ENCODE results near the gene TESK2.
"Not testable (repeated sequence)": the region's sequence is repeated elsewhere in the genome, so short reads cannot be mapped to it uniquely, and the experiment has no call there.

Gene TESK2

DNA sequence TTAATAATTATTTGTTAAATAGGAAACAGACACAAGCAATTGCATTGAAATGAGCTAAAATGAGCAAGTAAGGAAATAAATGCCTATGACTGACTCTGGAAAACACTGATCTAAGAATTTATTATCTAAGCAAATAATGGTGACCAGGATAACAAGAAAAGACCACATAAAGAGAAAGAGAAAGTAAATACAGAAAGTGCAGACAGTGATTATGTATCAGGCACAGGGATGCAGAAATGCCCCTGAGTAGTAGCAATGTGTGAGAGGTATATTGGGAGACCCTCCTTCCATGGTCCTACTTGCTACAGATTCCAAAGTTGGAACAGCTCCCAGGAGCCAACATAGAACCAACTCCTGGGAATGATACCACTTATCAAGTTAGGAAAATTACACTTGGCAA lies 117.4 kb downstream of the TESK2 start:
- DNase-seq = no peak

DNA sequence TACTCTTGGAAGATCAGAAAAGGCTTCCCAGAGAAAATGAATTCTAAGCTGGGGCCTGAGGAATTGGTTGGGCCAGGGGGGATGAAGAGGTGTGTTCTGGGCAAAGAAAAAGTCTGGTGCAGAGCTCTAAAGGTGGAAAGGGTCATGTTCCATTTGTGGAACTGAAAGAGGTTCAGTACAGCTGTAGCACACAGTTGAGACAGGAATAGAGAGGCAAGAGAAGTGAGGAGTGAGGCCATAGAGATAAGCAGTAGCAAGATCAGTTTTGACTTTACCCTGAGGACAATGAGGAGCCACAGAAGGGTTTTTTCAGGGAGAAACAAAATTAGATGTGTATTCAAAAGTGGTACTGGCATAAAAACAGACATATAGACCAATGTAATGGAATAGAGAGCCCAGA lies 120.4 kb downstream of the TESK2 start:
- DNase-seq = no peak

DNA sequence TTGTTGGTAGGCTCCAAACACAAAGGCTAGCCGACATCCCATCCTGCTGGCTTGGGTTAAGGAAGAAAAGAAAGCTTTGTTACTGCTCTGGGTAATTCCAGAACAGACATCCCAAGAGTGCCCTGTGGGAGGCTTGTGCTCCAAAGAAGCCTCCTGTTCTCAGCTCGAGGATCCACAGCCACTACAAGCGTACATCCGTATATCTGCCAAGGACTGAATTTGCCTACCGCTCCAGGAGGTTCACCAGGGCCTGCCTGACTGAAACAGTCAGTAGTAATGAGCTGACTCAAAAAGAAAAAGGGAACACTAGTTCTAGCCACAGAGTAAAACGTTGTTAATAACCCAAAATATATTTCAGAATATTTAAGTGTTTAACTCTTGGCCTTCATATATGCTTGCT lies 125.9 kb downstream of the TESK2 start:
- no peak for DNase-seq

DNA sequence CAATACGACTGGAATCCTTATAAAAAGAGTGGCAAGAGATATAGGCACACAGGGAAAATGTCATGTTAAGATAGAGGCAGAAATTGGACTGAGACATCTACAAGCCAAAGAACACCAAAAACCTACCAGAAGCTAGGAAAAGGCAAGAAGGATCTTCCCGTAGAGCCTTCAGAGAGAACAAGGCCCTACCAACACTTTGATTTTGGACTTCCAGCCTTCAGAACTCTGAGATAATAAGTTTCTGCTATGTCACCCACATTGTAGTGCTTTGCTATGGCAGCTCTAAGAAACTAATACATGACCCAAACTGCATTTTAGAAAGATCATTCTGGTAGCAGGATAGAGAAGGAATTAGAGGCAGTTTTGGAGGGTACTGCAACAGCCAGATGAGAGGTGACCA lies 126.7 kb downstream of the TESK2 start:
- DNase-seq = no peak

DNA sequence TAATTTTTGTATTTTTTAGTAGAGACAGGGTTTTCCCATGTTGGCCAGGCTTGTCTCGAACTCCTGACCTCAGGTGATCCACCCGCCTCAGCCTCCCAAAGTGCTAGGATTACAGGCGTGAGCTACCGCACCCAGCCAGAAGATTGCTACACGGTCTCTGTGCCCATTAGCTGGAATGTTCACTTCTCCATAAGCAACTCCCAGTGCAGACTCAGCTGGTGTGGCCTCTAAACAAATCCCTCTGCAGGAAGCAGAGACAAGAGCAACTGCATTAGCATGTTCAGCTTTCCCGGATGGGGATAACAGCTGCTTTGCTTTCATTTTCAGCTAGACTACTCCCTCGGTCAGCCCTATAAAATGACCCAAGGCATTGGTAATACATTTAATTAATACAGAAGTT lies 130.0 kb downstream of the TESK2 start:
- not testable (repeated sequence) for DNase-seq

DNA sequence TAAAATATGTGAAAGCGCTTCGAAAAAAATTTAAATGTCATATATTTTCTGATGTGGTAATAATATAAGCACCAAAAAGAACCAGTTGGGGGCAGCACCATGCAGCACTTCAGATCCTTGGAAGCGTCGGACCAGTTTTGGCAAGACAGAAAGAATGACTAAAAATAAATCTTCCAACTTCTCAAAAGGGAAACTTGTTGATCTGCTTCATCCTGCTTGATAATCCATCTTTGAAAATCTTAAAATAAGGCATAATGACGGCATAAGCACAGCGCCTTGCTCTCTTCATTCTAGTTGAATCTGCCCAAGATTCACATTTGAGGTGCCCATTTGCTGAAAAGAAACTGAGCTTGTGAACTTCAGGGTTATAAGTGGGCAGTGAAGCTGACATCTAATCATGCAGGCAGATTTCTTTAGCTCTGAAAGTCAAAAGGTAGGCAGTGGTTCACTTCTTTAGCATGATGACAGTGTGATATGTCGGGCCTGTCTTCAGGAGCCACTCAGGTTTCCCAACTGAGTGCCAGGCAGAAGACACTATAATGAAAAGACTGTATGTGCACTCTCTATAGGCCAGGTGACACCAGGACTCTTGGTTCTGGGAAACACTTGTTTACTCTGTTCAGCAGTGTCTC lies 131.0 kb downstream of the TESK2 start:
- peak; percentile 59 to 62 for DNase-seq

DNA sequence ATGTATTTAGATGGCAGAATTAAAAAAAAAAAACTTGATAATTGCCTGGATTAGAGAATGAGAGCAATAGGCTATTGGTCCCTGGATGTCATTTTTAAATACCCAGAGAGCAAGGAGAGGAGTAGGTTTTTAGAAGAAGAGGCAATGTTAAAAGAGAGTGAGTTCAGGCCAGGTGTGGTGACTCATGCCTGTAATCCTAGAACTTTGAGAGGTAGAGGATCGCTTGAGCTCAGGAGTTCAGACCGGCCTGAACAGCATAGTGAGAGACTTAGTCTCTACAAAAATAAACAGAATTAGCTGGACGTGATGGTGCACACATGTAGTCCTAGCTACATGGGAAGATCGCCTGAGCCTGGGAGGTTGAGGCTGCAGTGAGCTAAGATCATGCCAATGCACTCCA lies 134.8 kb downstream of the TESK2 start:
- DNase-seq = no peak

DNA sequence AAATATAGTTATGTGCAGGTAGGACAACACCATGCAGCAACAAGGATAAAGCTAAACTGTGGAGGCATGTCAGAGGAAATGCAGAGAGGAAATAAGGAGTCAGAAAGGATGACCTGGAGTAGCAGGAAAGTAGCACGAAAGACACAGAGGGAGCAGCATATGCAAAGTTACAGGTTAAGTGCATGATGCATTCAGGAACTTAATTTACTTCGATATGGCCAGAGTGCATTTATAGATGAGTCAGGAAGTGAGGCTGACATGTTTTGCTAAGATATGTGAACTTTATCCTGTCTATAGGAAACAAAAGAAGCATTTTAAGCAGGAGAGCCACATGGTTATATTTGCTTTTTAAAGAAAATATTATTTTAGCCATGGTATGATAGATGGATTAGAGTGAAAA lies 135.3 kb downstream of the TESK2 start:
- DNase-seq = no peak

DNA sequence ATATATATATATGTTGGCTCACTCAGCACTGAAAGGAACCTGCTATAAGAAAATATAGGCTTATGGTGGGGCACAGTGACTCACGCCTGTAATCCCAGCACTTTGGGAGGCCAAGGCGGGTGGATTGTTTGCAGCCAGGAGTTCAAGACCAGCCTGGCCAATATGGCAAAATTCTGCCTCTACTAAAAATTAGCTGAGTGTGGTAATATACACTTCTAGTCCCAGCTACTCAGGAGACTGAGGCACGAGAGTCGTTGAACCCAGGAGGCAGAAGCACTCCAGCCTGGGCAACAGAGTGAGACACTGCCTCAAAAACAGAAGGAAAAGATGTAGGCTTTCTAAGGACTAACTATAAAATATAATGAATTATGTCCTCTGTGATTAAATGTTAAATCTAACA lies 136.1 kb downstream of the TESK2 start:
- no peak for DNase-seq

DNA sequence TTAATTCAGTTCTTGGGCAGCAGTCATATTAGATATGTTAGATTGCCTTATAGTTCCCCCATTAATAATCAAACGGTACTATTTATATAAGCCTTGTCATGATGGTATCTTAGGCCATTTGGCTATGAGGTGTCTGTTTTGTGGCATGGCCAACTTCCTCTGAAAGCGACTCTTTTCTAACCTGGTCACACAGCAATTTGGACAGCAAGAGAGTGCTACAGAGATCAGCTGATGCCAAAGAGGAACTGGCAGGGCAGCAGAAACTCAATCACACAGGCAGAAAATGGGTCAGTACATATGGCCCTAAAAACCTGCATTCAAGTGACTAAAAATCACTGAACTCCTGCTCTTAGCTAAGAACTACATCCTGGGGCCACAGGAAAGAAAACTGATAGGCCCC lies 137.3 kb downstream of the TESK2 start:
- DNase-seq = no peak

DNA sequence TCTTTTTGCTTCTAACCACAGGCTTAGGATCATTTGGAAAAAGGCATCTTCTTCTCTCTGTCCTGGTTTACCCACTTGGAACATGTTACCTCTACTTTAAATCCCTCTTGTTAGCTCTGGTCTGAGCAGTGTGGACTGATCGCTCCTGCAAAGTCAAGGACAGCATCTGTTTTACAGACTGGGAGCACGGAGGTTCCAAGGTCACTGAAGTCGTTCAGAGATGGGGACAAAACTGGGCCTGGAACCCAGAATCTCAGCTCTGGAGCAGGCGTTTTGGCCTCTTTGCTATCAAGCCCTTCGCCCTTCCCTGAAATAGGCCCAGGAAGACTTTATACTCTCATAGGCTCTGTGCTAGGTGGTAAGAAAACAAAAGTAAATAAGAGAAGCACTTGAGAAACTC lies 139.5 kb downstream of the TESK2 start:
- DNase-seq = no peak

DNA sequence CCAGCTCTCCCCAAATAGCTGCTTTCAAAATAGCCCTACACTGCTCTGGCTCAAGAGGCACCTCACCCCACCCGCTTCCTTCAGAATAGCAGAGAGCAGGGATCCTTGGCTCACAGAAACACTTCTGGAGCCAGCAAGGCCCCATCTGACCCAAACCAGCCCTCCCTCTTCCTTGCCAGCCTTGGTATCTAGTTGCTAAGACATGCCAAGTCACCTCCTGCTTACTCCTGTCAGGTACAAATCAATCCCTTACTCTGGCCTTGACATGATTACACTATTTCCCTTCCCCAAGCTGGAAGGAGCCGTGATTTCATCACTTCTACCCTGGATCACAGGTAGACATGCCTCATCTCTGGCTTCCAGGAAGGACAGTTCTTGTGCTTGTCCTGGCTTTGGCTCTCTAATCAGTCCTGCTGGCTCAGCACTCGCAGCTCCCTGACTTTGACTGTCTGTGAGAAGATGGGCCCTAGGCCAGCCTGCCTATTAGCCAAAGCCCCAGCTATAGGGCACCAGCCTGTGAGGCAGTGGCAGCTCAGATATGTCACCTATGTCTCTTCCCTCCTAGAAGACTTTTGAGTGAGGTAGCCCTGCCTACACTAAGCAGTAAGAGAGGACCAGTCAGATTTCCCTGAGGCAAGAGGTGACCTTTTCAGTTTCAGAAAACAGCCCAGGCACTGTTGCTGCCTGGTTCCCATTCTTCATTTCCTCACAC lies 141.8 kb downstream of the TESK2 start:
- no peak for DNase-seq

DNA sequence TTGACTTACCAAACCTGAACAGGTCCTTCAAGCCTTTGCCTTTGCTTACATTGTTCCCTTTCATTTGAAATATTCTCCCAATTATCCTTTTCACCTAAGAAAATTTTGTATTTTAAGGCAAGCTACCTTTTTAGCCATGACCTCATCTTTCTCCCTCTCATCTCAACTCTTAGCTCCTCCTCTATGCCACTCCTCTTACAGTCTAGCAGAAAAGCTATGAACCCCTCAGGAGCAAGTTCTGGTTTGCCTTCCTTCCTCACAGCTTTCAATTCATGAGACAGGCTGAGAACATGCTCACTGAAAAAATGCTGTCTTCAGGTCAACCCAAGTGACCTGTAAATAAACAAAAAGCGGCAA lies 142.4 kb downstream of the TESK2 start:
- no peak for DNase-seq

DNA sequence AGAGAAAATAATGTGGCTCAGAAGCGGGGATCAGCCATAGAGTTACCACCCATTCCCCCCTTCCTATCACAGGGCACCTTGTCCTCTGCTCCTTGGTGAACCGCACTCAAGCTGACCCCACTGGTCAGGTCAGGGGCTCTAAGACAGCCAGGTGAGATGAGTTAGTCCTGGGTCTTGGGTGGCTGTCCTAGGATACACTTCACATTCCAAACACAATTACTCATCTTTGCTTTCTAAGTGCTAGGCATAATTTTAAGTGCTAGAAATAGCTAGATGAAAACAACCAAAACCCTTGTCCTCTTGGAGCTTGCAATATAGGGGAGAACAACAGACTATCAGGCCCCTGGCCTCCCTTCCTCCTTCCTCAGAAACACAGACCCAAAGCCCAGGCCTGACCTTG lies 142.9 kb downstream of the TESK2 start:
- no peak for DNase-seq

DNA sequence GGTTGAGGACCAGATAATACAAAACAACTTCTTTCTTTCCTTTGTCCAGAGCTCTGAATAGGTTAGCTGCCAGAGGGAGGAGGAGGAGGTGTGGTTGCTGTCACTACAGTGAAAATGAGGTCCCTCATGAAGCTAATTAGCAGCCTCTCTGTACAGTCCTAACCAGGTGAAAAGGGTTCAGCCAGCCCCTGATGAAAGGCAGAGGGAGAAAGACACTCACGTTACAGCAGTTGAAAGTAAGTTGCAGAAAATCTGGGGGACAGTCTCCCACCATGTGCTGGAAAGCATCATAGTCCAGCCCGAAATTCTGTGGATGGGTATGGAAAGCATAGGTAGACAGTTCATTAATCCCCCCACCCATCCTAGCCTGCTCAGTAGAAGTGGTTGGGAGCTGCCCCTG lies 144.5 kb downstream of the TESK2 start:
- no peak for DNase-seq

DNA sequence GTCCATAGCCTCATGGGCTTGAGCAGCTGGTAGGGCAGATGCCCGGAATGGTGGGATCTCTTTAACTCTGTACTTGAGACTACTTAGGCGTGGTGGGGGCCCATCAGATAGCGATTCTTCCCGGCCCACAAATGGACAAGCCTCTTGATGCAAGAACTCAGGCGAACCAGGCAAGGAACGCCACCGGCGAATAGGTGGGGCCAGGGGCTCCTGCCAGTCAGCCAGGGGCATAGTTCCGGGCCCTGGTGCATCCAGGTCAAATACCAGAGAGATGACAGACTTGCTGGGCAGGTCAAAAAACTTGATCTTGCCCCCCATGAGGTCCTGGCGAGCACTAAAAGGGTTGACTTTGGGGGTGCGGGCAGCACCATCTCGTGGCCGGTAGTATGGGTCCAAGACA lies 145.9 kb downstream of the TESK2 start:
- DNase-seq = no peak

DNA sequence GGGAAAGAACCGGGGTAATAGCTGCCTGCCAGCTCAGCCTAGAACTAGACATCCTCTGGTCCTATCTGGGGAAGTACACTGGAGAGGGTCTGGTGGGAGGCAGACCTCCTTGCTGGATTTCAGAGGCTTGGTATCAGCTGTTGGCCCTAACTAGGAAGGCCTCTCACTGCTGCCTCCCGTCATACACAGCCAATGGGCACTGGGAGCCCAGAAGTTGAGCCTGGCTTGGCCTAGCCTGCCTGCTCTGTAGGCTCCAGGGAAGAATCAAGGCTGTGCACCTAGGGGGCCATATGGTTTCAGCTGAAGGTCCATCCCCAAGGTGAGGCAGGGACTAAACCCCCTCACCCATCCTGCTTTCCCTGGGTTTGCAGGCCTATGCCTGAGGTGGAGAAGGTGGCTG lies 146.5 kb downstream of the TESK2 start:
- no peak for DNase-seq

DNA sequence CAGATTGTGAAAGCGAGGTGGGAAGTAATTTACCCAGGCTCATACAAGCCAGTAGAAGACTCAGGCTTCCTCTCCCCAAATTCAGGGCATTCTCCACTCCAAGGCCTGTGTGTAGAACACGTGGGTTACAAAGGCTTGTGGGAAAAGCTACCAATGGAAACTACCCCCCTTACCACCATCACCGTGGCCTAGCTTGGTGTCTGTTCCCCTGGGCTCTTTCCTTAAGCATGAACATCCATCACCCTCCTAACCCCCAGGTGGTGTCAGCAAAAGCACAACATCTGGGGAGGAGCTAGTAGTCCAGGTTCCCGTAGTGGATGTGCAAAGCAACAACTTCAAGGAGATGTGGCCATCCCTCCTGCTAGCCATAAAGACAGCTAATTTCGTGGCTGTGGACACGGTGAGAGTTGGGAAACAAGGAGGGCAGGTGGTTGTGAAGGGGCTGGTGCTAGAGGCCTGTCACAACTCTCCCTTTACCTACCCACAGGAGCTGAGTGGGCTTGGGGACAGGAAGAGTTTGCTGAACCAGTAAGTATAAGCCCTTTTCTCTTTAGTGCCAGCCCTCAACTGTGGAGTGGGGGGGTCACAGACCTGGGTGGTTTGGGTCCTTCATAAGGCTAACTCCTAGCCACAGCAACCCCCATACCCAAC lies 150.0 kb downstream of the TESK2 start:
- DNase-seq = peak in 1 of 2 donors; percentile 27

DNA sequence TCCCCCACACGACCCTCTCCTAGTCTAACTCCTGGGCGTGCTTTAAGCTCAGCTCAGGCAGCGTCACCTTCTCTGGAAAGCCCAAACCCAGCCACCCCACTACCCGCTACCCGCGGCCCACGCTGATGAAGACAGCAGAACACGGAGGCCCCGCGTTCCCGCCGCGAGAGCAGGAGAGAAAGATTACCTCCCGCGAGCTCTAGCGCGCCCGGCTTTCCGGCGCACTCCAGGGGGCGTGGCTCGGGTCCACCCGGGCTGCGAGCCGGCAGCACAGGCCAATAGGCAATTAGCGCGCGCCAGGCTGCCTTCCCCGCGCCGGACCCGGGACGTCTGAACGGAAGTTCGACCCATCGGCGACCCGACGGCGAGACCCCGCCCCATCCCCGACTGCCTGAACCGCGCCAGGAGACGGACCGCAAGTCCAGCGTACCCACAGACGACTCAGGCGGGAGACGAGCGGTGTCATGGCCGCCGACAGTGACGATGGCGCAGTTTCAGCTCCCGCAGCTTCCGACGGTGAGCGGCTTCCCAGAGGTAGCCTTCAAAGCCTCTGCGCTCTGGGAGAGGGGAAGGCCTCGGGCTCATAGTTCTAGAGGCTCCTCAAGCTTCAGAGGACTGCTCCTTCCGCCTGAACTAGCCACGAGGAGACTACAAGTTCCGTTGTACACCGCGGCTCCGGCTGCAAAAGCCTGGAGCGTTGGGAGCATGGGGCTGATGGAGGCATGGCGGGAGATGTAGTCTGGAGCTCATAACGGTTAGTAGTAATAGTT lies 151.0 kb downstream of the TESK2 start, which contains the start of the genes MUTYH and TOE1:
Gene MUTYH (minus strand): TSS at position 652 of the 770 bp plus-strand sequence. CDS start 5,935 bp downstream, outside the sequence.
Gene TOE1 (plus strand): TSS at position 382 of the 770 bp plus-strand sequence. CDS start 83 bp downstream, at position 465.
- DNase-seq = peak; percentile 89 to 92

DNA sequence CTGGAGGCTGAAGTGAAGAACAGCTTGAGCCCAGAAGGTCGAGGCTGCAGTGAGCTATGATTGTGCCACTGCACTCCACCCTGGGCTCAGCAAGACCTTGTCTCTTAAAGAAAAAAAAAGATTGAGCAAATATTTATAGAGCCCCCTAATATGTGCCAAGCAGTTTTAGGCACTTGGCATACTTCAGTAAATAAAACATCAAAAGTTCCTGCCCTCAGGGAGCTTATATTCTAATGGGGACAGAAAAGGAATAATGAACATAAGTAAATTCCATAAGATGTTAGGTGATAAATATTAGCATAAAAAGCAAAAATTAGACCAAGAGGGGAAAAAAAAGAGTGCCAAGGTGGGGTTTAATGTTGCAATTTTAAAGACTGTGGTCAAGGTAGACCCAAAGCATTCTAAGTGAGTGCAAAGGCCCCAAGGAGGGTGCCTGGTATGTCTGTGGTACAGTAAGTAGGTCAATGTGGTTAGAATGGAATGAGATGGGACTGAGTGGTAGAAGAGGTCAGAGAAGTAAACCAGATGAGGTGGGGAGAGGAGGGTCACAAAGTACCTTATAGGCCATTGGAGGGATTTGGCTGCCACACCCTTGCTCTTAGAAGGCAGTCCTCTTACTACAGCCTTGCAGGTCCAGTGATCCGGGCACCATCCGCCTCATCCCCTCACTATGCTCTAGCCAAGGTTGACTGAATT lies 153.2 kb downstream of the TESK2 start:
- no peak for DNase-seq

DNA sequence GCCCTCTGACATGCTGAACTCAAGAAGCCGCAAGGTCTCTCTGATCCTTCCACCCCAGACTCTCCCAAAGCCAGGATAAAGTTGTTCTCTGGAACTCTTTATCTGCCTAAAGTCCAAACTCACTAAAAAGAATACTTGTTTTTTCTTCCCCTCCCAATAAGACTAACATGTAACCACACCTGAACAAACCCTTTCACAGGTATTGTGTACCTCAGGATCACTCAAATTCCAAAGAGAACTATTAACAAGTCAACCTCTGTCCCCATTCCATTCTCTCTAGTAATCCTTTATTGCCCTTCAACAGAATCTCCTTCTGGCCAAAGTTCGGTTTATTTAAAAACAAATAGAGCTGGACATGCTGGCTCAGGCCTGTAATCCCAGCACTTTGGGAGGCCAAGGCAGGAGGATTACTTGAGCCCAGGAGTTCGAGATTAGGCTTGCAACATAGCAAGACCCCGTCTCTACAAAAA lies 155.1 kb downstream of the TESK2 start:
- DNase-seq = no peak
